Tibial nerve (tissue), 4 donors: Measurements from ENCODE around the gene HOXC13. TPM values are rescaled to one million over a fixed set of nuclear protein-coding genes. Genes with fewer than 3 reads are reported as not detected.

Experiments
- DNase-seq, 2 donors: peaks; one replicate each; pipeline ENCODE4 v3.0.0-alpha.2; 2019; ENCODE audit warnings: low spot score in 2 of 2
- H3K27ac ChIP-seq, 4 donors: fragments of 200-600 bp; sonication (generic) in 3 of 4; one replicate each; pipeline ENCODE4 v1.5.1; 2017 to 2019; ENCODE audit warnings: mild to moderate bottlenecking in 1 of 4
- H3K27me3 ChIP-seq, 2 donors: fragments of 200-600 bp; sonication (generic) in 1 of 2; one replicate each; pipeline versions ENCODE4 v1.5.1 to v1.6.0; 2017 to 2019
- H3K36me3 ChIP-seq, 3 donors: fragments of 200-600 bp; sonication (generic); one replicate each; pipeline ENCODE4 v1.5.1; 2018 to 2019
- H3K4me1 ChIP-seq, 4 donors: fragments of 200-600 bp; sonication (generic) in 3 of 4; one replicate each; pipeline ENCODE4 v1.5.1; 2017 to 2019
- H3K4me3 ChIP-seq, 4 donors: fragments of 200-600 bp; sonication (generic) in 3 of 4; one replicate each; pipeline ENCODE4 v1.5.1; 2017 to 2019; ENCODE audit warnings: mild to moderate bottlenecking in 1 of 4, moderate library complexity in 1 of 4
- H3K9me3 ChIP-seq, 4 donors: fragments of 200-600 bp; sonication (generic) in 3 of 4; one replicate each; pipeline ENCODE4 v1.5.1; 2017 to 2019
- CTCF ChIP-seq, 5 experiments: fragments of 200-600 bp in 3 of 5; fragments of 450-650 bp in 2 of 5; sonication (generic) in 3 of 5; IDR thresholded peaks; one replicate each; pipeline ENCODE4 v1.5.1; 2016 to 2019; ENCODE audit warnings: antibody characterized with exemption in 5 of 5, mild to moderate bottlenecking in 3 of 5, moderate library complexity in 2 of 5
- EP300 ChIP-seq, 2 donors: sonication (generic); formaldehyde crosslinking; IDR thresholded peaks; one replicate each; pipeline ENCODE4 v1.6.1; 2017; ENCODE audit warnings: antibody characterized with exemption in 2 of 2, mild to moderate bottlenecking in 1 of 2
- POLR2A ChIP-seq, 2 donors: fragments of 450-650 bp; IDR thresholded peaks; one replicate each; pipeline ENCODE4 v1.6.1; 2017; ENCODE audit warnings: antibody characterized with exemption in 2 of 2, mild to moderate bottlenecking in 2 of 2, moderate library complexity in 2 of 2
- WGBS, 2 donors: methylation state at CpG; one replicate each; pipeline ENCODE4 v1.1.5; 2018; 5-methylcytosine and 5-hydroxymethylcytosine counted together
- total RNA-seq, 4 donors: library from RNA; depleted of rRNA; stranded (reverse); fragments of >200 nt; gene quantifications; one replicate each; pipeline ENCODE4 v1.1.0, GENCODE V29; 2016

HOXC13 gene
- total RNA-seq, 4 donors from 2014 or later: not detected

GRCh38 chr12:53974084-53975063 is 35.7 kb downstream of the HOXC13 start, which contains the start of gene HOTAIR:
Gene HOTAIR (minus strand): TSS chr12:53974954.
- H3K9me3 ChIP-seq: no peaks in the 10 kb centered on the region
- TF ChIP-seq EP300 (IDR thresholded peaks at IDR 0.05) (no peak), CTCF (IDR thresholded peaks at IDR 0.05) (no peak), POLR2A (IDR thresholded peaks at IDR 0.05) (no peak)
- H3K4me3 ChIP-seq: peak within 1 kb of the TSS; percentile 25 to 49 (median 42)
- WGBS, 2 donors: 1 to 2% methylated on average over 36 to 51 of the region's 63 CpGs
- no peak for DNase-seq
- peaks cover 0 to 99% of the 10 kb centered on the region in 2 donors for H3K27me3 ChIP-seq
- H3K36me3 ChIP-seq: no peaks in the 10 kb centered on the region
- peaks cover 0 to 40% (median 21%) of the 10 kb centered on the region in 4 donors for H3K4me1 ChIP-seq
- peak within 1 kb of the TSS in 2 of 4 donors; percentile 4 to 18 for H3K27ac ChIP-seq

GRCh38 chr12:53975064-53975471 is 36.4 kb downstream of the HOXC13 start:
- H3K4me1 ChIP-seq: peaks cover 0 to 40% (median 21%) of the 10 kb centered on the region in 4 donors
- no peaks in the 10 kb centered on the region for H3K9me3 ChIP-seq
- peaks cover 0 to 99% of the 10 kb centered on the region in 2 donors for H3K27me3 ChIP-seq
- TF ChIP-seq EP300 (IDR thresholded peaks at IDR 0.05) (no peak), CTCF (IDR thresholded peaks at IDR 0.05) (no peak), POLR2A (IDR thresholded peaks at IDR 0.05) (no peak)
- WGBS, 2 donors: 5 to 6% methylated on average over 18 to 20 of the region's 25 CpGs
- DNase-seq: no peak
- peak overlapping the region in 1 of 4 donors; percentile 18 for H3K27ac ChIP-seq
- no peaks in the 10 kb centered on the region for H3K36me3 ChIP-seq
- peak overlapping the region; percentile 25 to 49 (median 42) for H3K4me3 ChIP-seq

- Histone ChIP-seq H3K9me3 (no peaks in the 10 kb centered on the region), H3K27ac (no peak overlapping the region), H3K27me3 (peaks cover 0 to 99% of the 10 kb centered on the region in 2 donors), H3K36me3 (no peaks in the 10 kb centered on the region), H3K4me3 (peak overlapping the region in 2 of 4 donors; percentile 49), H3K4me1 (peaks cover 0 to 40% (median 21%) of the 10 kb centered on the region in 4 donors)
- TF ChIP-seq POLR2A (IDR thresholded peaks at IDR 0.05): no peak
- no peak for TF ChIP-seq EP300 (IDR thresholded peaks at IDR 0.05)
- WGBS, 2 donors: 30 to 33% methylated on average over 31 of the region's 31 CpGs
- DNase-seq: no peak
Observed at GRCh38 chr12:53975479-53976152, 37.0 kb downstream of the HOXC13 start.

- Histone ChIP-seq H3K36me3 (no peaks in the 10 kb centered on the region), H3K9me3 (no peaks in the 10 kb centered on the region), H3K4me3 (no peak overlapping the region), H3K4me1 (peaks cover 0 to 40% (median 21%) of the 10 kb centered on the region in 4 donors), H3K27ac (no peak overlapping the region), H3K27me3 (peaks cover 0 to 99% of the 10 kb centered on the region in 2 donors)
- no peak for TF ChIP-seq EP300 (IDR thresholded peaks at IDR 0.05)
- no peak for TF ChIP-seq CTCF (IDR thresholded peaks at IDR 0.05)
- TF ChIP-seq POLR2A (IDR thresholded peaks at IDR 0.05): no peak
- DNase-seq: no peak
- 61 to 70% methylated on average over 21 of the region's 21 CpGs for WGBS, 2 donors
Observed at GRCh38 chr12:53976172-53976822, 37.7 kb downstream of the HOXC13 start.
